H1 (cell line): ENCODE measurements around the gene CLDN34. TPM values are rescaled to one million over a fixed set of nuclear protein-coding genes. Genes with fewer than 3 reads are reported as not detected.

Experiments used
- ATF2 ChIP-seq: IDR thresholded peaks from 2 replicates; pipeline ENCODE4 v1.6.1; 2012; ENCODE audit warnings: low read length, inconsistent platforms
- BCL11A ChIP-seq, 2 experiments: IDR thresholded peaks; one replicate each; pipeline ENCODE4 v1.6.1; 2011; ENCODE audit warnings: low read depth in 2 of 2, low read length in 2 of 2, mild to moderate bottlenecking in 2 of 2
- KDM4A ChIP-seq: IDR thresholded peaks from one replicate; pipeline ENCODE4 v1.7.1; 2012; ENCODE audit warnings: low read depth, mild to moderate bottlenecking, moderate library complexity, low read length, inconsistent platforms; ENCODE audit not compliant: severe bottlenecking
- NRF1 ChIP-seq: IDR thresholded peaks from 2 replicates; pipeline ENCODE4 v1.6.1; 2011; ENCODE audit warnings: mild to moderate bottlenecking, low read depth, low read length, improper control_type of control experiment
- SIRT6 ChIP-seq: IDR thresholded peaks from one replicate; pipeline ENCODE4 v1.7.1; 2012; ENCODE audit warnings: low read length, inconsistent platforms
- SIX5 ChIP-seq: IDR thresholded peaks from 2 replicates; pipeline ENCODE4 v1.6.1; 2011; ENCODE audit warnings: mild to moderate bottlenecking, low read depth, low read length
- TCF12 ChIP-seq: IDR thresholded peaks from 2 replicates; pipeline ENCODE4 v1.6.1; 2011; ENCODE audit warnings: low read depth, mild to moderate bottlenecking, low read length
- polyA plus RNA-seq, 7 experiments: library from polyadenylated mRNA; depleted of rRNA in 3 of 7; stranded (reverse) in 5 of 7; unstranded in 2 of 7; fragments of >200 nt in 5 of 7; fragments of 200-250 nt in 2 of 7; gene quantifications; 1 replicate in 5 of 7; 2 replicates in 1 of 7; 4 replicates in 1 of 7; pipeline versions ENCODE4 v1.2.1 to v1.2.3, GENCODE V29; 2011 to 2013; ENCODE audit warnings: missing spikeins in 2 of 7, mixed read lengths in 2 of 7
- total RNA-seq: library from RNA; stranded (reverse); fragmentation: NEBNext Ultra II Directional; extraction: Animal tissue kit (Norgen Biotek cat#: 25700); gene quantifications from 2 replicates; pipeline ENCODE4 v1.2.1, GENCODE V29; 2021

The CLDN34 gene
- total and polyA plus RNA-seq, 2 of the 8 experiments (the other 6 are each of a cell fraction or from before 2014, with no cell fraction given), result 0.26 to 0.50 TPM

GRCh38 chrX:9935436-9935835, 31.7 kb upstream of the CLDN34 start (continued):
- TF ChIP-seq ATF2 (no peak), KDM4A (no peak), BCL11A (IDR thresholded peaks at IDR 0.05; ENCODE audit: low read depth in 2 of 2, low read length in 2 of 2) (no peak), SIRT6 (no peak), TCF12 (no peak), SIX5 (no peak), NRF1 (no peak)
